ENCODE measurements around the gene ATG5. TPM values are rescaled to one million over a fixed set of nuclear protein-coding genes. Genes with fewer than 3 reads are reported as not detected.

ATG5 gene
- total RNA-seq (31.6 TPM), polyA plus RNA-seq (ENCODE audit: insufficient read depth, low read depth, low replicate concordance) (26.5 TPM)
- long read RNA-seq, donor 1, transcript ATG5-204 (8 exons, 3,216 nt) = major isoform, 6 of 7 reads
- long read RNA-seq, donor 1, partial matches to known transcripts = 0 of 7 reads
- long read RNA-seq, donor 1, other reads (novel, unspliced or antisense) = 0 of 7 reads
- long read RNA-seq, donor 2, transcript ATG5-204 (8 exons, 3,216 nt) = major isoform, 13 of 17 reads
- long read RNA-seq, donor 2, partial matches to known transcripts = 0 of 17 reads
- long read RNA-seq, donor 2, other reads (novel, unspliced or antisense) = 0 of 17 reads
- long read RNA-seq, donor 3, transcript ATG5-204 (8 exons, 3,216 nt) = major isoform, 14 of 16 reads
- long read RNA-seq, donor 3, partial matches to known transcripts = 0 of 16 reads
- long read RNA-seq, donor 3, other reads (novel, unspliced or antisense) = 0 of 16 reads
- long read RNA-seq, donor 4, transcript ATG5-204 (8 exons, 3,216 nt) = major isoform, 5 of 8 reads
- long read RNA-seq, donor 4, partial matches to known transcripts = 0 of 8 reads
- long read RNA-seq, donor 4, other reads (novel, unspliced or antisense) = 0 of 8 reads
- long read RNA-seq, donor 5, partial matches to known transcripts = 0 of 1 reads
- long read RNA-seq, donor 5, other reads (novel, unspliced or antisense) = 0 of 1 reads
- long read RNA-seq, donor 6, transcript ATG5-208 (7 exons, 3,035 nt) = minor isoform, 6 of 22 reads
- long read RNA-seq, donor 6, transcript ATG5-204 (8 exons, 3,216 nt) = major isoform, 13 of 22 reads
- long read RNA-seq, donor 6, partial matches to known transcripts = 0 of 22 reads
- long read RNA-seq, donor 6, other reads (novel, unspliced or antisense) = 0 of 22 reads
- long read RNA-seq, donor 7, transcript ATG5-204 (8 exons, 3,216 nt) = major isoform, 21 of 35 reads
- long read RNA-seq, donor 7, partial matches to known transcripts = 0 of 35 reads
- long read RNA-seq, donor 7, other reads (novel, unspliced or antisense) = 9 of 35 reads
- long read RNA-seq, donor 8, transcript ATG5-204 (8 exons, 3,216 nt) = major isoform, 11 of 12 reads
- long read RNA-seq, donor 8, partial matches to known transcripts = 0 of 12 reads
- long read RNA-seq, donor 8, other reads (novel, unspliced or antisense) = 0 of 12 reads
- long read RNA-seq, donor 9, partial matches to known transcripts = 0 of 4 reads
- long read RNA-seq, donor 9, other reads (novel, unspliced or antisense) = 0 of 4 reads
- long read RNA-seq, donor 10, transcript ATG5-204 (8 exons, 3,216 nt) = major isoform, 7 of 16 reads
- long read RNA-seq, donor 10, partial matches to known transcripts = 7 of 16 reads
- long read RNA-seq, donor 10, other reads (novel, unspliced or antisense) = 0 of 16 reads

DNA sequence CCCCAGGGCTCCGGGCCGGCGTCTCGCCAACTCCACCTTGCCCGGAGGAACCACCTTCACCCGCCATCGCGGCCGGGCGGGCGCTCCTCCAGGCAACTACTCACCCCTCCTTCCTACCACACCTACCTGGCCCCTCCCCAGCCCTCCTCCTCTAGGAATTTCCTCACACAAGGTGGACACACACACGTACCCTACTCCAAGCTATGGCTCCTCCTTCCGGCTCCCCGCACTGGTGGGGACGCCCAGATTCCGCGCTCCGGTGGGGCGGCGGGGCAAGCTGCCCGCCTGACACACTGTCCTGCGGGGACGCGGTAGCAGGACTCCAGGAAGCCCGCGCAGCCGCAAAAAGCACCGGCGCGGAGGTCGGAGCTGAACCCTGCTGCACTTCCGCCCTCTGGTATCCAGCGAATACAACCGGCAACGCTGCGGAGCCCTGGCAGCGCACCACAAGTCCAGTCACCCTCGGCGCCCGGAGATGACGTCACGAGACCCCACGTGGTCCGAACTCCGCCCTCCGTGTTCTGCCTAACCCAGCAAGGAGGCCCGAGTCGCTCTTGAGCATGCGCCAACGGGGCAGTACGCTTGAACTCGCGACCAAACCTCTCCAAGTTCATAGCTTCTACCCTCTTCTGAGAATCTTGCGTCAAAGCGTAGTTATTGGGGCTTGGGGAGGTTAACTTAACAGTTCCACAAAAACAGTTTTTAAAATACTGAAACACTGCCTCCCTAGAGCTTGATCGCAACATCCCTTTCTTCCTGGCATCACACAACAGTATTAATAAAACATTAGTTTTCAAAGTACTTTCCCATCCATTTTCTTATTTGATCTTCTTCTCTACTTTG is at the start of gene ATG5:
Gene ATG5 (minus strand): TSS at position 425 of the 843 bp plus-strand sequence. CDS start 9,552 bp downstream, outside the sequence.
- intact Hi-C loops (cut with DNase I) = no loop called here
- Histone ChIP-seq H3K9me3 (ENCODE audit: control insufficient read depth in 2 of 3, insufficient read depth in 1 of 3, low read length in 3 of 3) (no peaks in the 10 kb centered on the region), H3K27me3 (ENCODE audit: control insufficient read depth, insufficient read depth, low read length) (no peaks in the 10 kb centered on the region), H3K4me1 (ENCODE audit: control insufficient read depth in 2 of 3, insufficient read depth in 2 of 3, low read depth in 1 of 3, low read length in 3 of 3) (peaks cover 3 to 12% (median 5%) of the 10 kb centered on the region in 3 donors), H3K36me3 (ENCODE audit: control insufficient read depth in 2 of 3, insufficient read depth in 3 of 3, low read length in 3 of 3) (no peaks in the 10 kb centered on the region), H3K27ac (ENCODE audit: low read depth in 2 of 2, low read length in 2 of 2) (peak within 1 kb of the TSS; percentile 82 to 91), H3K4me3 (ENCODE audit: low read length in 3 of 3) (peak within 1 kb of the TSS; percentile 75 to 96 (median 94)), H3K9ac (ENCODE audit: low read length in 3 of 3) (peak within 1 kb of the TSS; percentile 74 to 96 (median 89))
- TF ChIP-seq, protein P1, sequence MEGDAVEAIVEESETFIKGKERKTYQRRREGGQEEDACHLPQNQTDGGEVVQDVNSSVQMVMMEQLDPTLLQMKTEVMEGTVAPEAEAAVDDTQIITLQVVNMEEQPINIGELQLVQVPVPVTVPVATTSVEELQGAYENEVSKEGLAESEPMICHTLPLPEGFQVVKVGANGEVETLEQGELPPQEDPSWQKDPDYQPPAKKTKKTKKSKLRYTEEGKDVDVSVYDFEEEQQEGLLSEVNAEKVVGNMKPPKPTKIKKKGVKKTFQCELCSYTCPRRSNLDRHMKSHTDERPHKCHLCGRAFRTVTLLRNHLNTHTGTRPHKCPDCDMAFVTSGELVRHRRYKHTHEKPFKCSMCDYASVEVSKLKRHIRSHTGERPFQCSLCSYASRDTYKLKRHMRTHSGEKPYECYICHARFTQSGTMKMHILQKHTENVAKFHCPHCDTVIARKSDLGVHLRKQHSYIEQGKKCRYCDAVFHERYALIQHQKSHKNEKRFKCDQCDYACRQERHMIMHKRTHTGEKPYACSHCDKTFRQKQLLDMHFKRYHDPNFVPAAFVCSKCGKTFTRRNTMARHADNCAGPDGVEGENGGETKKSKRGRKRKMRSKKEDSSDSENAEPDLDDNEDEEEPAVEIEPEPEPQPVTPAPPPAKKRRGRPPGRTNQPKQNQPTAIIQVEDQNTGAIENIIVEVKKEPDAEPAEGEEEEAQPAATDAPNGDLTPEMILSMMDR (IDR thresholded peaks at IDR 0.05; ENCODE audit: borderline replicate concordance, extremely low read depth, insufficient read depth) = no peak
- DNase-seq = peak; percentile 99 to 100 (median 100)
- peak; percentile 66 for FAIRE-seq

DNA sequence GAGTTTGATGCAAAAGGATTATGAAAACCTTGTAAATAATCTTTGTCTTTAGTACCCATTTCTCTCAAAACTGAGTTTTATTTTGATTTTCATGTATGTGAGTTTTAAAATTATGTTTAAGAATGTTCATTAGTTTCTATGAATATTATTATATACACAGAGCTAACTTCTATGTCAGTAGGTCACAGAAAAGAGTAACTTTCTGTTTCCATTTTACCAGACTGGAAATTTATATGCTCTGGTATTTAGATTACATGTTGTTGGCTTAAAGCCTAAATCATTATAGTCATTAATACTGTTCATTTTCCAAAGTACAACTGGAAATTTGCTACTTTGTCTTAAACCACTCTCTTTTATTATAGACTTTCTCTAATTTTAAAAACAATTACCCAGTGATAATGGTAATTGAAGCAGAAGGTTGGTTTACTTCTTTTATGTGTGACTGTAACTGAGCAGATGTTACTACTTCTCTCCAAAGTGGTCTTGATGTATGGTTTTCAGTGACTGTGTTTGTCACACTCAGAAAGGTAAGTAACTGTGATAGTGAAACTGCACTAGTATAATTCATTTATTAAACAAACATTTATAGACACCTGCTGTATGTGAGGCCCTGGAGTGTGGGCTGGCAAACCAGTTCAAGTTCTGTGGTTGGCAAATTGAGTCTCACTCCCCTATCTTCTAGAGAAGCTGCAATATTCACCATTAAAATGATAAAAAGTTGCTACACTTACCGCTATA is 48.1 kb upstream of the ATG5 start:
- TF ChIP-seq, protein P1 (IDR thresholded peaks at IDR 0.05; ENCODE audit: borderline replicate concordance, extremely low read depth, insufficient read depth) = no peak
- intact Hi-C loops (cut with DNase I) = no loop called here
- H3K27ac ChIP-seq (ENCODE audit: low read depth in 2 of 2, low read length in 2 of 2) = no peak overlapping the region
- FAIRE-seq = no peak
- no peak overlapping the region for H3K4me3 ChIP-seq (ENCODE audit: low read length in 3 of 3)
- DNase-seq = no peak
- no peaks in the 10 kb centered on the region for H3K36me3 ChIP-seq (ENCODE audit: control insufficient read depth in 2 of 3, insufficient read depth in 3 of 3, low read length in 3 of 3)
- no peaks in the 10 kb centered on the region for H3K9me3 ChIP-seq (ENCODE audit: control insufficient read depth in 2 of 3, insufficient read depth in 1 of 3, low read length in 3 of 3)
- no peak overlapping the region for H3K9ac ChIP-seq (ENCODE audit: low read length in 3 of 3)
- no peaks in the 10 kb centered on the region for H3K27me3 ChIP-seq (ENCODE audit: control insufficient read depth, insufficient read depth, low read length)
- H3K4me1 ChIP-seq (ENCODE audit: control insufficient read depth in 2 of 3, insufficient read depth in 2 of 3, low read depth in 1 of 3, low read length in 3 of 3) = peaks cover 0 to 7% (median 0%) of the 10 kb centered on the region in 3 donors

Data from kidney (tissue), 22 donors.